Adrenal gland (tissue), 12 donors: Measurements from ENCODE around the gene MAP2. TPM values are rescaled to one million over a fixed set of nuclear protein-coding genes. Genes with fewer than 3 reads are reported as not detected.

Experiments used
- DNase-seq, 7 donors: peaks; one replicate each; pipeline ENCODE4 v3.0.0-alpha.2; 2019 to 2020
- H3K27ac ChIP-seq, 5 donors: fragments of 200-600 bp; sonication (generic) in 4 of 5; 1 replicate in 3 of 5; 2 replicates in 2 of 5; pipeline versions ENCODE4 v1.5.1 to v1.8.0; 2016 to 2020; ENCODE audit warnings: mild to moderate bottlenecking in 1 of 5
- H3K27me3 ChIP-seq: fragments of 200-600 bp; 2 replicates; pipeline ENCODE4 v1.8.0; 2021
- H3K36me3 ChIP-seq, 2 donors: fragments of 200-600 bp; replicated peaks in 1 of 2; 1 replicate in 1 of 2; 2 replicates in 1 of 2; pipeline versions ENCODE4 v1.5.1 to v1.8.0; 2018 to 2022
- H3K4me1 ChIP-seq, 2 donors: fragments of 200-600 bp; replicated peaks in 1 of 2; 1 replicate in 1 of 2; 2 replicates in 1 of 2; pipeline versions ENCODE4 v1.5.1 to v1.8.0; 2018 to 2021
- H3K4me3 ChIP-seq, 4 donors: fragments of 200-600 bp; sonication (generic) in 3 of 4; one replicate each; pipeline ENCODE4 v1.5.1; 2016 to 2018
- H3K9me3 ChIP-seq, 3 donors: fragments of 200-600 bp; sonication (generic) in 1 of 3; replicated peaks in 1 of 3; 1 replicate in 2 of 3; 2 replicates in 1 of 3; pipeline versions ENCODE4 v1.5.1 to v1.8.0; 2016 to 2021
- CTCF ChIP-seq, 6 experiments: fragments of 450-650 bp in 4 of 6; fragments of 200-600 bp in 2 of 6; sonication (generic) in 1 of 6; IDR thresholded peaks; 1 replicate in 5 of 6; 2 replicates in 1 of 6; pipeline versions ENCODE4 v1.5.1 to v1.8.0; 2016 to 2021; ENCODE audit warnings: antibody characterized with exemption in 6 of 6, mild to moderate bottlenecking in 2 of 6, moderate library complexity in 1 of 6
- POLR2A ChIP-seq, 2 donors: fragments of 450-650 bp; IDR thresholded peaks; one replicate each; pipeline ENCODE4 v1.6.1; 2017; ENCODE audit warnings: antibody characterized with exemption in 2 of 2, mild to moderate bottlenecking in 2 of 2, moderate library complexity in 1 of 2
- WGBS, 4 donors: extraction: QIAGEN DNeasy Blood & Tissue Kit in 2 of 4; methylation state at CpG; one replicate each; pipeline versions ENCODE4 v1.1.5 to v1.1.7; 2013 to 2017; 5-methylcytosine and 5-hydroxymethylcytosine counted together
- intact Hi-C, 2 donors: fragments of 100-400 bp; cut with DNase I; formaldehyde crosslinking; loops; one replicate each; pipeline versions ENCODE4 v1.14.1 to v1.15.0; 2022 to 2023
- polyA plus RNA-seq, 3 donors: library from polyadenylated mRNA; stranded (reverse); fragments of 200-250 nt in 2 of 3; fragments of 350-450 nt in 1 of 3; fragmentation: Illumina TruSeq in 1 of 3; extraction: RNeasy Lipid Tissue Mini Kit (QIAGEN cat#74804) in 1 of 3; gene quantifications; one replicate each; pipeline ENCODE4 v1.2.3, GENCODE V29; 2013 to 2014
- small RNA-seq, 2 donors: library from RNA; depleted of rRNA; stranded (forward); fragments of <200 nt; gene quantifications; one replicate each; pipeline ENCODE3, GENCODE V24; 2016
- total RNA-seq, 9 donors: library from RNA; depleted of rRNA in 4 of 9; stranded (reverse); fragments of >200 nt in 4 of 9; fragments of 120-200 nt in 1 of 9; fragmentation: NEBNext Ultra II Directional in 1 of 9; extraction: Animal tissue kit (Norgen Biotek cat#: 25700) in 1 of 9; gene quantifications; one replicate each; pipeline versions ENCODE4 v1.1.0 to v1.2.4, GENCODE V29; 2013 to 2023
- donor health status: healthy with polysubstance abuse.
- donor health status: Bipolar disorder and iron deficiency.
- donor health status: DM: yes; HTN: yes; CAD: no.
- donor health status: DM: no; HTN: no; CAD: no.
- donor health status: DM: no; HTN: no; CAD: no.
- donor health status: DM: yes; HTN: yes; CAD: no.

The MAP2 gene
- total and polyA plus RNA-seq, 12 donors, result 2.2 to 25.5 (median 6.0) TPM

- Histone ChIP-seq H3K4me3 (no peak overlapping the region), H3K27ac (no peak overlapping the region), H3K4me1 (peaks cover 0 to 4% of the 10 kb centered on the region in 2 donors), H3K36me3 (no peaks in the 10 kb centered on the region), H3K9me3 (no peaks in the 10 kb centered on the region), H3K27me3 (no peaks in the 10 kb centered on the region)
- TF ChIP-seq POLR2A (IDR thresholded peaks at IDR 0.05) (no peak), CTCF (IDR thresholded peaks at IDR 0.05) (no peak)
- intact Hi-C loops, result no loop called here
- no peak for DNase-seq
- WGBS, 4 donors, result 46 to 59% (median 51%) methylated on average over 3 of the region's 3 CpGs
Measured at GRCh38 chr2:209773377-209773776, 349.5 kb downstream of the MAP2 start.

Small RNA genes within 50 kb of the gene (small RNA-seq; reads per million reads assigned to genes)
- gene RNA5SP118, result 0 reads per million in 2 donors
